Measurements from ENCODE around the gene DOK1.

DNA sequence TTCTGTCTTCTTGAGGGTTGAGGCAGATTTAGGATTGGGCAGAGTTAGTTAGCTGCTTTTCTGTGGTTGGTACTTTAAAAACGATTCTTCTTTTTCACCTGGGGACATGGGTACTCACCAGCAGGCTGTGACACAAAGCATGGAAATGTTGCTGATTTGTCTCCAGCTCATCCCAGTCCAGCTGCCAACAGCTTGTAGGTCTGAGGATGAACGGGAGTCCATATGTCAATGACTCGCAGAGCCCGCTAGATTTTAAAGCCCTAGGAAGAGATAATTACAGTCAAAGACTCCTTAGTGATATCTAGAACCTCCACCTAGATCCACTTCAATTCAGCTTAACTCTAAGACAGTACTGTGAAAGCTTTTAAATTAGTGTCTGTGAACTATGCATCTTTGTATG lies 20.8 kb downstream of the DOK1 start:
- TF ChIP-seq, protein P1, sequence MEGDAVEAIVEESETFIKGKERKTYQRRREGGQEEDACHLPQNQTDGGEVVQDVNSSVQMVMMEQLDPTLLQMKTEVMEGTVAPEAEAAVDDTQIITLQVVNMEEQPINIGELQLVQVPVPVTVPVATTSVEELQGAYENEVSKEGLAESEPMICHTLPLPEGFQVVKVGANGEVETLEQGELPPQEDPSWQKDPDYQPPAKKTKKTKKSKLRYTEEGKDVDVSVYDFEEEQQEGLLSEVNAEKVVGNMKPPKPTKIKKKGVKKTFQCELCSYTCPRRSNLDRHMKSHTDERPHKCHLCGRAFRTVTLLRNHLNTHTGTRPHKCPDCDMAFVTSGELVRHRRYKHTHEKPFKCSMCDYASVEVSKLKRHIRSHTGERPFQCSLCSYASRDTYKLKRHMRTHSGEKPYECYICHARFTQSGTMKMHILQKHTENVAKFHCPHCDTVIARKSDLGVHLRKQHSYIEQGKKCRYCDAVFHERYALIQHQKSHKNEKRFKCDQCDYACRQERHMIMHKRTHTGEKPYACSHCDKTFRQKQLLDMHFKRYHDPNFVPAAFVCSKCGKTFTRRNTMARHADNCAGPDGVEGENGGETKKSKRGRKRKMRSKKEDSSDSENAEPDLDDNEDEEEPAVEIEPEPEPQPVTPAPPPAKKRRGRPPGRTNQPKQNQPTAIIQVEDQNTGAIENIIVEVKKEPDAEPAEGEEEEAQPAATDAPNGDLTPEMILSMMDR (IDR thresholded peaks at IDR 0.05): no peak
- no peak for TF ChIP-seq POLR2AphosphoS5 (IDR thresholded peaks at IDR 0.05)

Data from stomach (tissue), 4 donors.